HCT116 (cell line): ENCODE data around the gene TCEAL5. TPM values are rescaled to one million over a fixed set of nuclear protein-coding genes. Genes with fewer than 3 reads are reported as not detected.

Experiments used
- ATAC-seq: fragments of 200-7000 bp; cut with Tn5 transposase; 2 replicates; pipeline ENCODE4 v1.9.1; 2020; ENCODE audit warnings: mild to moderate bottlenecking, moderate library complexity
- BruUV-seq: library from RNA; stranded (reverse); fragments of 400-500 nt; replicated peaks from 2 replicates; lab custom pipeline; 2021; lab: Mats Ljungman, UMichigan
- CTCF ChIA-PET: fragments of 300-600 bp; sonication (Branson Sonifier 250); formaldehyde crosslinking; loops from one replicate; lab custom pipeline; 2021; ENCODE audit warnings: antibody characterized with exemption; lab: Charles Lee
- POLR2A ChIA-PET: fragments of 300-600, 350-600 bp; sonication (Branson Sonifier 250); formaldehyde crosslinking; loops from one replicate; lab custom pipeline; 2021; ENCODE audit warnings: antibody characterized with exemption; lab: Charles Lee
- RAD21 ChIA-PET, 2 experiments: fragments of 300-600 bp; sonication (Branson Sonifier 250); formaldehyde crosslinking; loops; one replicate each; lab custom pipeline; 2023; ENCODE audit warnings: low total read pairs in 2 of 2; ENCODE audit not compliant: uncharacterized antibody in 2 of 2, unreplicated experiment in 2 of 2, low non-redundant PET in 1 of 2; lab: Charles Lee
- DNase-seq: peaks from one replicate; pipeline ENCODE4 v3.0.0-alpha.2; 2010; ENCODE audit warnings: low read depth, low spot score
- H2AFZ ChIP-seq: fragments of 200-600 bp; shearing (Covaris generic), sonication (generic); 2 replicates; pipeline ENCODE4 v1.6.1; 2017; ENCODE audit warnings: low read depth, mixed run types, mixed read lengths, antibody characterized with exemption, low read length; ENCODE audit not compliant: poor library complexity, severe bottlenecking
- H3K27ac ChIP-seq: 2 replicates; pipeline ENCODE4 v1.5.1; 2012; ENCODE audit warnings: low read depth, low read length
- H3K27me3 ChIP-seq: fragments of 200-600 bp; sonication (generic); 2 replicates; pipeline ENCODE4 v1.6.1; 2016; ENCODE audit warnings: mixed run types, low read length, mixed read lengths; ENCODE audit not compliant: insufficient read depth
- H3K36me3 ChIP-seq, 2 experiments: fragments of 200-500 bp in 1 of 2; fragments of 200-600 bp in 1 of 2; sonication (Bioruptor generic) in 1 of 2; sonication (generic) in 1 of 2; 2 replicates each; pipeline versions ENCODE4 v1.5.1 to v1.6.1; 2014 to 2016; ENCODE audit warnings: low read length in 2 of 2, inconsistent platforms in 1 of 2, mixed read lengths in 1 of 2, mixed run types in 1 of 2; ENCODE audit not compliant: insufficient read depth in 2 of 2, control insufficient read depth in 1 of 2
- H3K4me1 ChIP-seq, 2 experiments: fragments of 200-600 bp in 1 of 2; sonication (generic) in 1 of 2; 2 replicates each; pipeline versions ENCODE4 v1.5.1 to v1.6.1; 2012 to 2017; ENCODE audit warnings: low read length in 2 of 2, inconsistent platforms in 1 of 2, mild to moderate bottlenecking in 1 of 2, mixed read lengths in 1 of 2, mixed run types in 1 of 2, moderate library complexity in 1 of 2; ENCODE audit not compliant: insufficient read depth in 2 of 2, control insufficient read depth in 1 of 2
- H3K4me2 ChIP-seq: fragments of 200-600 bp; sonication (generic); 2 replicates; pipeline ENCODE4 v1.6.1; 2017; ENCODE audit warnings: mixed run types, low read length, mixed read lengths
- H3K4me3 ChIP-seq, 2 experiments: fragments of 200-600 bp in 1 of 2; sonication (generic) in 1 of 2; replicated peaks in 1 of 2; 2 replicates each; pipeline ENCODE4 v1.5.1; 2011 to 2016; ENCODE audit warnings: low read length in 2 of 2, control low read depth in 1 of 2, low read depth in 1 of 2, mild to moderate bottlenecking in 1 of 2, mixed read lengths in 1 of 2, mixed run types in 1 of 2
- H3K79me2 ChIP-seq: fragments of 200-600 bp; sonication (generic); 2 replicates; pipeline ENCODE4 v1.6.1; 2017; ENCODE audit warnings: mild to moderate bottlenecking, mixed run types, low read length, moderate library complexity, mixed read lengths; ENCODE audit not compliant: insufficient read depth
- H3K9ac ChIP-seq: fragments of 200-600 bp; sonication (generic); 2 replicates; pipeline ENCODE4 v1.6.1; 2016; ENCODE audit warnings: low read length, mixed read lengths
- H3K9me2 ChIP-seq: fragments of 200-600 bp; sonication (generic), shearing (Covaris generic); 2 replicates; pipeline ENCODE4 v1.6.1; 2017; ENCODE audit warnings: mixed run types, mild to moderate bottlenecking, moderate library complexity; ENCODE audit not compliant: insufficient read depth
- H3K9me3 ChIP-seq, 2 experiments: fragments of 200-500 bp in 1 of 2; fragments of 200-600 bp in 1 of 2; sonication (Bioruptor generic) in 1 of 2; sonication (generic) in 1 of 2; 2 replicates each; pipeline ENCODE4 v1.6.1; 2014 to 2017; ENCODE audit warnings: low read length in 2 of 2, mixed read lengths in 2 of 2, inconsistent platforms in 1 of 2, low read depth in 1 of 2, mild to moderate bottlenecking in 1 of 2, mixed run types in 1 of 2, moderate library complexity in 1 of 2; ENCODE audit not compliant: control insufficient read depth in 1 of 2, insufficient read depth in 1 of 2
- H4K20me1 ChIP-seq: fragments of 200-600 bp; sonication (generic), shearing (Covaris generic); 2 replicates; pipeline ENCODE4 v1.6.1; 2017; ENCODE audit warnings: mixed run types, mild to moderate bottlenecking, moderate library complexity; ENCODE audit not compliant: insufficient read depth
- CBX3 ChIP-seq: IDR thresholded peaks from 2 replicates; pipeline ENCODE4 v1.6.1; 2012; ENCODE audit warnings: low read depth
- EGR1 ChIP-seq: IDR thresholded peaks from 2 replicates; pipeline ENCODE4 v1.6.1; 2012; ENCODE audit warnings: low read depth
- ELF1 ChIP-seq: IDR thresholded peaks from 2 replicates; pipeline ENCODE4 v1.6.1; 2012; ENCODE audit warnings: low read depth, borderline replicate concordance
- EZH2 ChIP-seq: fragments of 200-600 bp; sonication (generic); IDR thresholded peaks from 2 replicates; pipeline ENCODE4 v1.6.1; 2017; ENCODE audit warnings: antibody characterized with exemption, mixed run types
- FOSL1 ChIP-seq: IDR thresholded peaks from 2 replicates; pipeline ENCODE4 v1.6.1; 2012; ENCODE audit warnings: low read depth
- POLR2A ChIP-seq: IDR thresholded peaks from 2 replicates; pipeline ENCODE4 v1.7.0; 2011; ENCODE audit warnings: borderline replicate concordance; ENCODE audit not compliant: insufficient read depth, insufficient read length; ENCODE audit errors: extremely low read depth
- RAD21 ChIP-seq: IDR thresholded peaks from 2 replicates; pipeline ENCODE4 v1.6.1; 2012; ENCODE audit warnings: low read depth, mild to moderate bottlenecking
- TCF7L2 ChIP-seq: IDR thresholded peaks from 2 replicates; pipeline ENCODE4 v1.7.0; 2011; ENCODE audit warnings: borderline replicate concordance, inconsistent platforms; ENCODE audit not compliant: insufficient read depth, insufficient read length; ENCODE audit errors: extremely low read depth
- YY1 ChIP-seq: IDR thresholded peaks from 2 replicates; pipeline ENCODE4 v1.6.1; 2011; ENCODE audit warnings: low read length, low read depth, moderate library complexity, mild to moderate bottlenecking; ENCODE audit not compliant: insufficient replicate concordance; ENCODE audit errors: extremely low read depth
- ZFX ChIP-seq: fragments of 450-650 bp; IDR thresholded peaks from 2 replicates; pipeline ENCODE4 v1.6.1; 2017
- ZNF274 ChIP-seq: fragments of 200-500 bp; sonication (Bioruptor generic); IDR thresholded peaks from 2 replicates; pipeline ENCODE4 v1.6.1; 2014; ENCODE audit warnings: mild to moderate bottlenecking, low read depth, low read length, inconsistent platforms
- intact Hi-C: fragments of 100-400 bp; cut with micrococcal nuclease; formaldehyde crosslinking; loops from 2 replicates; pipeline ENCODE4 v1.10.0; 2022
- total RNA-seq: library from RNA; stranded (reverse); gene quantifications from one replicate; pipeline ENCODE4 v1.2.1, GENCODE V29; 2021; ENCODE audit not compliant: unreplicated experiment
- TF ChIP-seq, protein P1 (sequence below): IDR thresholded peaks from 2 replicates; pipeline ENCODE4 v1.6.1; 2012
- TF ChIP-seq, protein P2 (sequence below): IDR thresholded peaks from 2 replicates; pipeline ENCODE4 v1.6.1; 2012
- TF ChIP-seq, protein P3 (sequence below): IDR thresholded peaks from 2 replicates; pipeline ENCODE4 v1.6.1; 2012; ENCODE audit warnings: low read depth

Gene TCEAL5
- total RNA-seq, 1 experiment from 2014 or later = not detected

DNA sequence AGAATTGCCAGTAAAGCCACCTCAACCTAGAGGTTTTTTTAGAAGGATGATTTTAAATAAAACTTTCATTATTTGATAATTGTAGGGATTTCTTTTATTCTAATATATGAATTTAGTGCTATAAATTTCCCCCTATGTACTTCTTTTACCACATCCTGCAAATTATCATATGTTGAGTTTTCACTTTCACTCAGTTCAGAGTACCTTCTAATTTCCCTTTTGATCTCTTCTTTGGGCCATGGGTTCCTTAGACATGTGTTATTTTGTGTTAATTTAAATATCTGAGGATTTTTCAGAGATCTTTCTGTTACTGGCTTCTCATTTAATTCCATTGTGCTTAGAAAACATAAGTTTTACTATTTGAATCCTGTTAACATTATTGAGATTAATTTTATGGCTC, 28.2 kb upstream of the TCEAL5 start:
- no peak overlapping the region for H3K4me3 ChIP-seq
- BruUV-seq = no TSS peak
- no peaks in the 10 kb centered on the region for H3K9me3 ChIP-seq
- ChIA-PET POLR2A (no interaction called here), RAD21 (no interaction called here), CTCF (no interaction called here)
- no peaks in the 10 kb centered on the region for H3K27me3 ChIP-seq
- no peak overlapping the region for H3K27ac ChIP-seq
- H3K36me3 ChIP-seq = no peaks in the 10 kb centered on the region
- H4K20me1 ChIP-seq = no peaks in the 10 kb centered on the region
- H3K9me2 ChIP-seq = no peaks in the 10 kb centered on the region
- no peak for ATAC-seq
- no peak overlapping the region for H3K9ac ChIP-seq
- no peak for DNase-seq
- H3K4me2 ChIP-seq = no peak overlapping the region
- no peak for TF ChIP-seq ZFX
- TF ChIP-seq FOSL1 = no peak
- TF ChIP-seq RAD21 = no peak
- no peak for TF ChIP-seq ELF1
- no peak for TF ChIP-seq POLR2A
- no peak for TF ChIP-seq TCF7L2
- no peak for TF ChIP-seq CBX3
- no peak for TF ChIP-seq YY1
- TF ChIP-seq EGR1 = no peak
- no peak for TF ChIP-seq ZNF274
- TF ChIP-seq, protein P1, sequence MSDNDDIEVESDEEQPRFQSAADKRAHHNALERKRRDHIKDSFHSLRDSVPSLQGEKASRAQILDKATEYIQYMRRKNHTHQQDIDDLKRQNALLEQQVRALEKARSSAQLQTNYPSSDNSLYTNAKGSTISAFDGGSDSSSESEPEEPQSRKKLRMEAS = no peak
- no peak for TF ChIP-seq EZH2
- TF ChIP-seq, protein P2, sequence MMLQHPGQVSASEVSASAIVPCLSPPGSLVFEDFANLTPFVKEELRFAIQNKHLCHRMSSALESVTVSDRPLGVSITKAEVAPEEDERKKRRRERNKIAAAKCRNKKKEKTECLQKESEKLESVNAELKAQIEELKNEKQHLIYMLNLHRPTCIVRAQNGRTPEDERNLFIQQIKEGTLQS = no peak
- TF ChIP-seq, protein P3, sequence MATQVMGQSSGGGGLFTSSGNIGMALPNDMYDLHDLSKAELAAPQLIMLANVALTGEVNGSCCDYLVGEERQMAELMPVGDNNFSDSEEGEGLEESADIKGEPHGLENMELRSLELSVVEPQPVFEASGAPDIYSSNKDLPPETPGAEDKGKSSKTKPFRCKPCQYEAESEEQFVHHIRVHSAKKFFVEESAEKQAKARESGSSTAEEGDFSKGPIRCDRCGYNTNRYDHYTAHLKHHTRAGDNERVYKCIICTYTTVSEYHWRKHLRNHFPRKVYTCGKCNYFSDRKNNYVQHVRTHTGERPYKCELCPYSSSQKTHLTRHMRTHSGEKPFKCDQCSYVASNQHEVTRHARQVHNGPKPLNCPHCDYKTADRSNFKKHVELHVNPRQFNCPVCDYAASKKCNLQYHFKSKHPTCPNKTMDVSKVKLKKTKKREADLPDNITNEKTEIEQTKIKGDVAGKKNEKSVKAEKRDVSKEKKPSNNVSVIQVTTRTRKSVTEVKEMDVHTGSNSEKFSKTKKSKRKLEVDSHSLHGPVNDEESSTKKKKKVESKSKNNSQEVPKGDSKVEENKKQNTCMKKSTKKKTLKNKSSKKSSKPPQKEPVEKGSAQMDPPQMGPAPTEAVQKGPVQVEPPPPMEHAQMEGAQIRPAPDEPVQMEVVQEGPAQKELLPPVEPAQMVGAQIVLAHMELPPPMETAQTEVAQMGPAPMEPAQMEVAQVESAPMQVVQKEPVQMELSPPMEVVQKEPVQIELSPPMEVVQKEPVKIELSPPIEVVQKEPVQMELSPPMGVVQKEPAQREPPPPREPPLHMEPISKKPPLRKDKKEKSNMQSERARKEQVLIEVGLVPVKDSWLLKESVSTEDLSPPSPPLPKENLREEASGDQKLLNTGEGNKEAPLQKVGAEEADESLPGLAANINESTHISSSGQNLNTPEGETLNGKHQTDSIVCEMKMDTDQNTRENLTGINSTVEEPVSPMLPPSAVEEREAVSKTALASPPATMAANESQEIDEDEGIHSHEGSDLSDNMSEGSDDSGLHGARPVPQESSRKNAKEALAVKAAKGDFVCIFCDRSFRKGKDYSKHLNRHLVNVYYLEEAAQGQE = no peak
- intact Hi-C loops = no loop called here
- H3K4me1 ChIP-seq = no peaks in the 10 kb centered on the region
- H2AFZ ChIP-seq = no peak overlapping the region
- H3K79me2 ChIP-seq = no peaks in the 10 kb centered on the region
